HG03135 (cell line): ENCODE data around the gene TECR.

ENCODE experiments used
- ATAC-seq: cut with Tn5 transposase; IDR thresholded peaks from one replicate; pipeline ENCODE4 v1.9.1; 2021; ENCODE audit warnings: mild to moderate bottlenecking, moderate library complexity; ENCODE audit not compliant: unreplicated experiment

TECR gene

DNA sequence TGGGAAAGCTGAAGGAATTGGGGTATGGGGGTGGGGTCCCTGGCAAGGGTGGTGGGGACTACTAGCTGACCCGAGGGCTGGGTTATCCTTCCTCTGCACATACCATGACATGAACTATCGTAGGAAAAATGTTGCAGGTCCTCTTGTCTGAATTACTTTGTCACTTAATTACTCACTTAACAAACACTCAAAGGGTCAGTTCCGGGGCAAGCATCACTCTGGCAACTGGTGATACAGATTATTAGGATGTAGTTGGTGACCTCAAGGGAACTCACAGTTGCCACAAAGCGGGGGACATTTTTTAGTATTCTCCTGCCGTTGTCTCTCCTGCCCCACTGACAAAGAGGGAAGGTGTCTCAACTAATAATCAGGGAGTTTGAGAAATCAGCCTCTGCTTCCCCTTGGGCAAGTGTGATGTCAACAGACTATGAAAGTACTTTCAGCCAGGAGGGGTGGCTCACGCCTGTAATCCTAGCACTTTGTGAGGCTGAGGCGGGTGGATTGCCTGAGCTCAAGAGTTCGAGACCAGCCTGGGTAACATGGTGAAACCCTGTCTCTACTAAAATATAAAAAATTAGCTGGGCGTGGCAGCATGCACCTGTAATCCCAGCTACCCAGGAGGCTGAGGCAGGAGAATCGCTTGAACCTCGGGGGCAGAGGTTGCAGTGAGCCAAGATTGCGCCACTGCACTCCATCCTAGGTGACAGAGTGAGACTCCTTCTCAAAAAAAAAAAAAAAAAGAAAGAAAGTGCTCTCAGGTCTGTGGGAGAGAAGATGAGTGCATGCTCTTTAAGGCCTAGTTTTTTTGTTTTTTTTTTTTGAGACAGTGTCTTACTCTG, 21.5 kb upstream of the TECR start:
- no peak for ATAC-seq

DNA sequence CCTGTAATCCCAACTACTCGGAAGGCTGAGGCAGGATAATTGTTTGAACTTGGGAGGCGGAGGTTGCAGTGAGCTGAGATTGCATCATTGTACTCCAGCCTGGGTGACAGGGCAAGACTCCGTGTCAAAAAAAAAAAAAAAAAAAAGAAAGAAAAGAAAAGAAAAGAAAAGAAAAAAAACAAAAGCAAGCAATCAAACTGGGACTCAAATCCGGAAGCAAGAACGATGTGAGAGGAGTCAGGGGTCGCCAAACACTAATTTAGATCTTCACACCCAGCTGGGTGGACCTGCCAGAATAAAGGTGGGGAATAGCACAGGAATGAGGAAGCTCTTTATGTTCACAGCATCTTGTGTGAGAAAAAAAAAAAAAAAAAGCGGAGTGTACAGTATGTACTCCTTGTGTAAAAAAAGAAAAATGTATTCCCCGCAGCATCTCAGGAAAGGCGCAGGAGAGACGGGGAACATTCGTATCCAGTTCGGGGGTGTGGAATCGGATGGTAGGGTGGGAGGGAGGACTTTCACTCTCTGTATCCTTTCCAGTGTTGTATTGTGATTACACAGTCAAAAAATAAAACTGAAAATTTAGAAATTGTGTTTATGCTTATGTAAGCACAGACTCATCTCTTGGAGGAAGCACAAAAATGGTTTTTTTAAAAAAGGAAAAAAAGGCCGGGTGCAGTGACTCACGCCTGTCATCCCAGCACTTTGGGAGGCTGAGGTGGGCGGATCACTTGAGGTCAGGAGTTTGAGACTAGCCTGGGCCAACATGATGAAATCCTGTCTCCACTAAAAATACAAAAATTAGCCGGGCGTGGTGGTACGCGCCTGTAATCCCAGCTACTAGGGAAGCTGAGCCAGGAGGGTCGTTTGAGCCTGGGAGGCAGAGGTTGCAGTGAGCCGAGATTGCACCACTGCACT, 18.8 kb upstream of the TECR start:
- ATAC-seq = no peak

DNA sequence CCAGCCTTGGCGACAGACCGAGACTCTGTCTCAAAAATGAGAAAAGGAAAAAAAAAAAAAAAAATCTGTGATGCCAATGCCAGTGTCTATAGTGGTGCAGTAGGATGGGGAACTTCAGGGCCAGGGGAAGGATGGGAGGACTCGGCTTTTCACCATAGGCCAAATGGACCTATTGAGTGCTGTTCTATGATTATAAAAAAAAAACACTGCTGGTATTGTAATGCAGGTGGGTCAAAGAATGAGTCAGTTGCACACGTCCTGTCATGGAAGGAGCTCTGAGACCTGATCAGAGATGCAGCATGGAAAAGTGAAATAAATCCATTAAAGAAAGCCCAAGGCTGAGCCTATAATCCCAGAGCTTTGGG, 18.2 kb upstream of the TECR start:
- no peak for ATAC-seq

DNA sequence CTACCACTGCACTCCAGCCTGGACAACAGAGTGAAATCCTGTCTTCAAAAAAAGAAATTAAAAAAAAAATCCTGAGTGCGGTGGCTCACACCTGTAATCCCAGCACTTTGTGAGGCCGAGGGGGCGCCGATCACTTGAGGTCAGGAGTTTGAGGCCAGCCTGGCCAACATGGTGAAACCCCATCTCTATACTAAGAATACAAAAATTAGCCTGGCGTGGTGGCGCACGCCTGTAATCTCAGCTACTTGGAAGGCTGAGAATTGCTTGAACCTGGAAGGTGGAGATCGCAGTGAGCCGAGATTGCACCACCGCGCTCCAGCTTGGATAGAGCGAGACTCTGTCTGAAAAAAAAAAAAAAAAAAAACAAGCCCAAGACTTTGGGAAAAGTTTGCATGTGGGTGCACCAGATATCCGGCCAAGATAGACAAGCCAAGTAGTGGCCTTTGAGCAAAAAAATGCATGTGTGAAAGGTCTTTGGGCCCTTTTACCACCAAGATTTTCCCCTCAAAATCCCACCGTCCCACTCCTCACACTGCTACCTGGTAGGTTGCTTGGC, 16.9 kb upstream of the TECR start:
- no peak for ATAC-seq

GRCh38 chr19:14514215-14514863, 15.1 kb upstream of the TECR start:
- no peak for ATAC-seq

- ATAC-seq = no peak
Measured at GRCh38 chr19:14515501-14516047, 13.8 kb upstream of the TECR start.

- ATAC-seq = no peak
Measured at GRCh38 chr19:14516048-14516534, 13.3 kb upstream of the TECR start.

GRCh38 chr19:14516746-14517438, 12.5 kb upstream of the TECR start:
- no peak for ATAC-seq

- no peak for ATAC-seq
Measured at GRCh38 chr19:14517446-14517839, 12.0 kb upstream of the TECR start.

- ATAC-seq = peak; percentile 60
Measured at GRCh38 chr19:14517840-14518505, 11.4 kb upstream of the TECR start, which contains the start of gene DNAJB1. DNAJB1 (minus strand) TSS chr19:14518397; CDS start chr19:14518349, 48 bp downstream.

- ATAC-seq = no peak
Measured at GRCh38 chr19:14519245-14519859, 10.0 kb upstream of the TECR start.

- ATAC-seq = no peak
Measured at GRCh38 chr19:14519860-14520407, 9.5 kb upstream of the TECR start.

- ATAC-seq = no peak
Measured at GRCh38 chr19:14520543-14520942, 8.9 kb upstream of the TECR start.

DNA sequence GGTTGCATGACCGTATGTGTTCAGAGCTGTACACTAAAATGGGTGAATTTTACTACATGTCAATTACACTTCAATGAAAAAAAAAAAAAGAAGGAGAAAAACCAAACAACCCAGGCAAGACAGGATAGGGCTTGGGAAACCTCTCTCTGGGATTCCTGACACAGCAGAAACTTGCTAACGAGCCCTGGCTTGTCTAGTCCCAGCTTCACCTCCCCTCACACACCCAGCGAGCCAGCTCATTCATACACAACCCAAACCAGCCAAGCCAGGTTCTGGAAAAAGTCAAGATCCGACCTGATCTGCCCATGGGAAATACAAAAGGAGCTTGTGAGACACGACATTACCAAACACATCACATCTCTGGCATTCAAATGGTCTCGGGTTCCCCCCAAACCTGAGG, 3.7 kb upstream of the TECR start:
- no peak for ATAC-seq

GRCh38 chr19:14526423-14526822, 3.0 kb upstream of the TECR start:
- no peak for ATAC-seq

DNA sequence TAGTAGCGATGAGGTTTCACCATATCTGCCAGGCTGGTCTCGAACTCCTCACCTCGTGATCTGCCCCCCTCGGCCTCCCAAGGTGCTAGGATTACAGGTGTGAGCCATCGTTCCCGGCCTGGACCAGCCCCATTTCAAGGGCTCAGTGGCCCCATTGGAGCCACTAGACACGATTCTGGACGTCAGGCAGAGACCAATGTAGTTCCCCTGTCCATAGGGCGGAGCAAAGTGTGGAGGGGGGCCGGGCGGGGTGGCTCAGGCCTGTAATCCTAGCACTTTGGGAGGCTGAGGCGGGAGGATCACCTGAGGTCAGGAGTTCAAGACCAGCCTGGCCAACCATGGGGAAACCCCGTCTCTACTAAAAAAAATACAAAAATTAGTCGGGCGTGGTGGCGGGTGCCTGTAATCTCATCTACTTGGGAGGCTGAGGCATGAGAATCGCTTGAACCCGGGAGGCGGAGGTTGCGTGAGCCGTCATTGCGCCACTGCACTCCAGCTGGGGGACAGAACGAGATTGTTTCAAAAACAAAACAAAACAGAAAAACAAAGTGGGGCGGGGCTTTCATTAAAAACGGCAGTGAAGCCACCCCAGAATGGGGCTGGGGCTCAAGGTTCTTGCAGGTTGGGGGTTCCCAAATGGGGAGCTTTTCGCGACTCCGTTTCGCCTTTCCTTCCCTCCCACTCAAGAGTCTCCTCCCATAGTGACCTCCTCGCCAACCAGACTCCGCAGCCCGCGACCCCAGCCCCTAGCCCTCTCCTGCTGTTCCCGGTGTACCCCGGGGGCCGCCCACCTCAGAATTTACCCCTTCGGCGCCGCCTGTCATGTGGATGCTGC, 758 bp upstream of the TECR start:
- no peak for ATAC-seq

DNA sequence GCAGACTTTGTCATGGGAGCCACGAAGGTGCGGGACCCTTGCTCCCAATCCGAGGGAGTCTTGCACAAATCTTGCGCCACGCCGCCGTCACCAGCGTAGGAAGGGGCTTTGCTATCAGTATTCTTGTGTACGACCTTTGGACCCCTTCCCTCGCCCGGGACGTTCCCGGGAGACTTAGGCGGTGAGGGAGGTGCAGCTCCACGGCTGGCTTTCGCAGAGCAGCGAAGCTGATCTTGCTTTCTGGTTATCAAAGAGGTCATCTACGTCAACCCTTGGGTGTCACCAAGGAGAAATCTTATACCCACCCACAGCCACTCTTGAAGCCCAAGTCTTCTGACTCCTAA, 583 bp downstream of the TECR start:
- ATAC-seq = no peak

- no peak for ATAC-seq
Measured at GRCh38 chr19:14530506-14530905, 1.1 kb downstream of the TECR start.
